ENCODE measurements around the gene WWOX.

DNA sequence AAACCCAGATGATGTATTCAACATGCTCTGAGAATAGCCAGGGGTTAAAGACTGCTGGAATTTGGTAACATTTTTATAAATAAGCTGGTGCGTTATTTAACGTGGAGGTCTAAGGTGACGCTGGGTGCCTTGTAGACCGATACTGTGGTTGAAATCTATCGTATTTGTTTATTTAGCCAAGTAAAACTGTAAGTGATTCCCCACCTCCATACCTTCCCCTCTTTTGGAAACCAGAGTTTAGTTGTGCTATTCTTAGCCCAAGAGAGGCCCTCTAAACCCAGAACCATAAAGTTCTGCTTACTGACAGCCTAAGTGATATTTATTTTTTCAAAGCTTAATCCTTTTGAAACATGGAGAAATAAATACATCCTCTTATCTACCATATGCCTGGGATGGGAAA, 744.5 kb downstream of the WWOX start:
- TF ChIP-seq, protein P1, sequence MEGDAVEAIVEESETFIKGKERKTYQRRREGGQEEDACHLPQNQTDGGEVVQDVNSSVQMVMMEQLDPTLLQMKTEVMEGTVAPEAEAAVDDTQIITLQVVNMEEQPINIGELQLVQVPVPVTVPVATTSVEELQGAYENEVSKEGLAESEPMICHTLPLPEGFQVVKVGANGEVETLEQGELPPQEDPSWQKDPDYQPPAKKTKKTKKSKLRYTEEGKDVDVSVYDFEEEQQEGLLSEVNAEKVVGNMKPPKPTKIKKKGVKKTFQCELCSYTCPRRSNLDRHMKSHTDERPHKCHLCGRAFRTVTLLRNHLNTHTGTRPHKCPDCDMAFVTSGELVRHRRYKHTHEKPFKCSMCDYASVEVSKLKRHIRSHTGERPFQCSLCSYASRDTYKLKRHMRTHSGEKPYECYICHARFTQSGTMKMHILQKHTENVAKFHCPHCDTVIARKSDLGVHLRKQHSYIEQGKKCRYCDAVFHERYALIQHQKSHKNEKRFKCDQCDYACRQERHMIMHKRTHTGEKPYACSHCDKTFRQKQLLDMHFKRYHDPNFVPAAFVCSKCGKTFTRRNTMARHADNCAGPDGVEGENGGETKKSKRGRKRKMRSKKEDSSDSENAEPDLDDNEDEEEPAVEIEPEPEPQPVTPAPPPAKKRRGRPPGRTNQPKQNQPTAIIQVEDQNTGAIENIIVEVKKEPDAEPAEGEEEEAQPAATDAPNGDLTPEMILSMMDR (IDR thresholded peaks at IDR 0.05) = no peak
- no peak for TF ChIP-seq POLR2A (IDR thresholded peaks at IDR 0.05)
